ENCODE data around the gene EIF1. TPM values are rescaled to one million over a fixed set of nuclear protein-coding genes. Genes with fewer than 3 reads are reported as not detected.
"Not testable (repeated sequence)": the region's sequence is repeated elsewhere in the genome, so short reads cannot be mapped to it uniquely, and the experiment has no call there.

EIF1 gene
- total RNA-seq, 1 donor from 2014 or later: 620 TPM

- H3K4me3 Mint-ChIP-seq: peak overlapping the region; percentile 65
- no peak for DNase-seq (ENCODE audit: low read depth, low spot score)
- TF ChIP-seq CTCF (conservative IDR thresholded peaks at IDR 0.05): no peak
- H3K36me3 Mint-ChIP-seq (ENCODE audit: low read depth): peaks cover 3% of the 10 kb centered on the region
- H3K4me1 Mint-ChIP-seq: peaks cover 25% of the 10 kb centered on the region
- no peaks in the 10 kb centered on the region for H3K9me3 Mint-ChIP-seq
- H3K27ac Mint-ChIP-seq (ENCODE audit: unreplicated experiment): no peak overlapping the region
- H3K27me3 Mint-ChIP-seq (ENCODE audit: low read depth): peaks cover 25% of the 10 kb centered on the region
These were observed 4.7 kb upstream of the EIF1 start for GRCh38 chr17:41684035-41684434.

GRCh38 chr17:41685753-41686152 lies 2.9 kb upstream of the EIF1 start:
- Mint-ChIP-seq H3K27me3 (ENCODE audit: low read depth) (peaks cover 19% of the 10 kb centered on the region), H3K36me3 (ENCODE audit: low read depth) (peaks cover 13% of the 10 kb centered on the region), H3K4me1 (peaks cover 31% of the 10 kb centered on the region)
- not testable (repeated sequence) for H3K27ac Mint-ChIP-seq (ENCODE audit: unreplicated experiment); H3K9me3 Mint-ChIP-seq; H3K4me3 Mint-ChIP-seq; DNase-seq (ENCODE audit: low read depth, low spot score)

GRCh38 chr17:41686281-41686680 lies 2.4 kb upstream of the EIF1 start:
- H3K36me3 Mint-ChIP-seq (ENCODE audit: low read depth): peaks cover 18% of the 10 kb centered on the region

GRCh38 chr17:41687828-41688640 lies 651 bp upstream of the EIF1 start:
- H3K27ac Mint-ChIP-seq (ENCODE audit: unreplicated experiment): peak overlapping the region; percentile 100
- peaks cover 19% of the 10 kb centered on the region for H3K27me3 Mint-ChIP-seq (ENCODE audit: low read depth)
- H3K9me3 Mint-ChIP-seq: no peaks in the 10 kb centered on the region
- H3K4me1 Mint-ChIP-seq: peaks cover 34% of the 10 kb centered on the region
- peak; percentile 44 for TF ChIP-seq CTCF (conservative IDR thresholded peaks at IDR 0.05)
- DNase-seq (ENCODE audit: low read depth, low spot score): no peak
- peak overlapping the region; percentile 99 for H3K4me3 Mint-ChIP-seq
- peaks cover 29% of the 10 kb centered on the region for H3K36me3 Mint-ChIP-seq (ENCODE audit: low read depth)

More at GRCh38 chr17:41686281-41686680, 2.4 kb upstream of the EIF1 start:
- Mint-ChIP-seq H3K27ac (ENCODE audit: unreplicated experiment) (no peak overlapping the region), H3K4me3 (no peak overlapping the region), H3K9me3 (no peaks in the 10 kb centered on the region), H3K27me3 (ENCODE audit: low read depth) (peaks cover 19% of the 10 kb centered on the region), H3K4me1 (peaks cover 31% of the 10 kb centered on the region)
- TF ChIP-seq CTCF (conservative IDR thresholded peaks at IDR 0.05): no peak
- no peak for DNase-seq (ENCODE audit: low read depth, low spot score)

- peaks cover 31% of the 10 kb centered on the region for H3K36me3 Mint-ChIP-seq (ENCODE audit: low read depth)
- H3K27me3 Mint-ChIP-seq (ENCODE audit: low read depth): peaks cover 14% of the 10 kb centered on the region
- peak; percentile 71 for DNase-seq (ENCODE audit: low read depth, low spot score)
- H3K27ac Mint-ChIP-seq (ENCODE audit: unreplicated experiment): peak overlapping the region; percentile 96
- peak overlapping the region; percentile 99 for H3K4me3 Mint-ChIP-seq
- no peaks in the 10 kb centered on the region for H3K9me3 Mint-ChIP-seq
- H3K4me1 Mint-ChIP-seq: peaks cover 22% of the 10 kb centered on the region
- TF ChIP-seq CTCF (conservative IDR thresholded peaks at IDR 0.05): peak; percentile 81
These were observed 1.0 kb downstream of the EIF1 start for GRCh38 chr17:41689497-41690299.
